Loucy (cell line): ENCODE results near the gene MAN2A2.

ENCODE experiments used
- CTCF ChIP-seq: fragments of 200-600 bp; sonication (generic); conservative IDR thresholded peaks from 2 replicates; pipeline ENCODE4 v1.5.1; 2014; ENCODE audit warnings: mild to moderate bottlenecking, antibody characterized with exemption, low read length
- EZH2phosphoT487 ChIP-seq: fragments of 200-600 bp; IDR thresholded peaks from 2 replicates; pipeline ENCODE4 v1.6.1; 2018; ENCODE audit warnings: antibody characterized with exemption, mild to moderate bottlenecking, moderate library complexity, borderline replicate concordance

GRCh38 chr15:90877315-90877714 is 25.8 kb upstream of the MAN2A2 start:
- TF ChIP-seq CTCF (no peak), EZH2phosphoT487 (no peak)
